Lower lobe of right lung (tissue), 2 donors: ENCODE results near the gene CYB5A. TPM values are rescaled to one million over a fixed set of nuclear protein-coding genes. Genes with fewer than 3 reads are reported as not detected.

ENCODE experiments used
- ATAC-seq, 2 donors: fragments of 200-7000 bp; cut with Tn5 transposase; one replicate each; pipeline ENCODE4 v1.9.1; 2020 to 2022; ENCODE audit warnings: mild to moderate bottlenecking in 2 of 2, moderate library complexity in 2 of 2
- DNase-seq: peaks from one replicate; pipeline ENCODE4 v3.0.0-alpha.2; 2020
- H3K27ac ChIP-seq: fragments of 200-600 bp; one replicate; pipeline ENCODE4 v1.8.0; 2022
- H3K27me3 ChIP-seq: fragments of 200-600 bp; one replicate; pipeline ENCODE4 v1.8.0; 2022; ENCODE audit warnings: low read depth
- H3K36me3 ChIP-seq: fragments of 200-600 bp; one replicate; pipeline ENCODE4 v1.8.0; 2022; ENCODE audit warnings: mild to moderate bottlenecking
- H3K4me1 ChIP-seq: fragments of 200-600 bp; one replicate; pipeline ENCODE4 v1.8.0; 2022
- H3K4me3 ChIP-seq: fragments of 200-600 bp; one replicate; pipeline ENCODE4 v1.8.0; 2022; ENCODE audit warnings: mild to moderate bottlenecking
- H3K9me3 ChIP-seq: fragments of 200-600 bp; one replicate; pipeline ENCODE4 v1.8.0; 2022
- CTCF ChIP-seq: fragments of 200-600 bp; IDR thresholded peaks from one replicate; pipeline ENCODE4 v1.8.0; 2022; ENCODE audit warnings: antibody characterized with exemption, mild to moderate bottlenecking
- intact Hi-C: fragments of 100-400 bp; cut with DNase I; formaldehyde crosslinking; loops from one replicate; pipeline ENCODE4 v1.11.0; 2022
- total RNA-seq: library from RNA; stranded (reverse); fragmentation: NEBNext Ultra II Directional; extraction: Animal tissue kit (Norgen Biotek cat#: 25700); gene quantifications from one replicate; pipeline ENCODE4 v1.2.1, GENCODE V29; 2021
- donor health status: DM: no; HTN: yes; CAD: no; lungs with severe emphysema.

Gene CYB5A
- total RNA-seq, 1 donor from 2014 or later = 458 TPM

- no peak for DNase-seq
- peak; percentile 2 to 5 for ATAC-seq
- Histone ChIP-seq H3K9me3 (no peaks in the 10 kb centered on the region), H3K27me3 (no peaks in the 10 kb centered on the region), H3K36me3 (peaks cover 20% of the 10 kb centered on the region), H3K4me1 (peaks cover 31% of the 10 kb centered on the region), H3K4me3 (no peak overlapping the region), H3K27ac (peak overlapping the region; percentile 32)
- intact Hi-C loops = no loop called here
- TF ChIP-seq CTCF = no peak
Measured at GRCh38 chr18:74268175-74268574, 23.6 kb downstream of the CYB5A start.

- no peaks in the 10 kb centered on the region for H3K9me3 ChIP-seq
- H3K4me1 ChIP-seq = peaks cover 31% of the 10 kb centered on the region
- ATAC-seq = peak in 1 of 2 donors; percentile 32
- no peaks in the 10 kb centered on the region for H3K27me3 ChIP-seq
- intact Hi-C loops = no loop called here
- no peak overlapping the region for H3K4me3 ChIP-seq
- no peak overlapping the region for H3K27ac ChIP-seq
- DNase-seq = no peak
- H3K36me3 ChIP-seq = peaks cover 40% of the 10 kb centered on the region
- TF ChIP-seq CTCF = no peak
Measured at GRCh38 chr18:74266161-74266560, 25.6 kb downstream of the CYB5A start.

- no peak for ATAC-seq
- Histone ChIP-seq H3K36me3 (peaks cover 46% of the 10 kb centered on the region), H3K9me3 (no peaks in the 10 kb centered on the region), H3K4me1 (peaks cover 29% of the 10 kb centered on the region), H3K27ac (no peak overlapping the region), H3K27me3 (no peaks in the 10 kb centered on the region), H3K4me3 (no peak overlapping the region)
- no peak for TF ChIP-seq CTCF
- intact Hi-C loops = no loop called here
- no peak for DNase-seq
Measured at GRCh38 chr18:74265546-74266098, 26.1 kb downstream of the CYB5A start.

GRCh38 chr18:74264303-74265020, 27.3 kb downstream of the CYB5A start:
- TF ChIP-seq CTCF = no peak
- no peak overlapping the region for H3K27ac ChIP-seq
- intact Hi-C loops = no loop called here
- no peaks in the 10 kb centered on the region for H3K9me3 ChIP-seq
- ATAC-seq (peak; percentile 40 to 55), DNase-seq (no peak)
- peaks cover 56% of the 10 kb centered on the region for H3K36me3 ChIP-seq
- peaks cover 18% of the 10 kb centered on the region for H3K4me1 ChIP-seq
- H3K4me3 ChIP-seq = no peak overlapping the region
- H3K27me3 ChIP-seq = no peaks in the 10 kb centered on the region

GRCh38 chr18:74261053-74261713, 30.6 kb downstream of the CYB5A start:
- DNase-seq (no peak), ATAC-seq (no peak)
- H3K36me3 ChIP-seq = peaks cover 65% of the 10 kb centered on the region
- H3K4me3 ChIP-seq = no peak overlapping the region
- no peaks in the 10 kb centered on the region for H3K27me3 ChIP-seq
- TF ChIP-seq CTCF = no peak
- no peak overlapping the region for H3K27ac ChIP-seq
- intact Hi-C loops = no loop called here
- no peaks in the 10 kb centered on the region for H3K9me3 ChIP-seq
- peaks cover 5% of the 10 kb centered on the region for H3K4me1 ChIP-seq
